Activated CD4-positive, alpha-beta memory T cell treated with anti-CD3 and anti-CD28 coated beads, Interleukin-2, amount 10 ng/mL, durations not matched to agents 7 days and 5 days (primary cell): Measurements from ENCODE around the gene KAT6B. TPM values are rescaled to one million over a fixed set of nuclear protein-coding genes. Genes with fewer than 3 reads are reported as not detected.

Experiments used
- CTCF ChIA-PET: fragments of 350-600 bp; sonication (Branson Sonifier 250); formaldehyde crosslinking; loops from one replicate; lab custom pipeline; 2021; ENCODE audit warnings: antibody characterized with exemption, inconsistent platforms; lab: Charles Lee
- POLR2A ChIA-PET: fragments of 350-600 bp; sonication (Branson Sonifier 250); formaldehyde crosslinking; loops from one replicate; lab custom pipeline; 2021; ENCODE audit warnings: antibody characterized with exemption; lab: Charles Lee
- DNase-seq: peaks from one replicate; pipeline ENCODE4 v3.0.0-alpha.2; 2020
- H3K27ac Mint-ChIP-seq: one replicate; pipeline ENCODE4 v1.8.0; 2021; ENCODE audit warnings: mild to moderate bottlenecking, mixed read lengths
- H3K27me3 Mint-ChIP-seq: one replicate; pipeline ENCODE4 v1.8.0; 2021; ENCODE audit warnings: mixed read lengths
- H3K36me3 Mint-ChIP-seq: one replicate; pipeline ENCODE4 v1.8.0; 2021; ENCODE audit warnings: low read depth, mixed read lengths
- H3K4me1 Mint-ChIP-seq: one replicate; pipeline ENCODE4 v1.8.0; 2021; ENCODE audit warnings: mixed read lengths
- H3K4me3 Mint-ChIP-seq: one replicate; pipeline ENCODE4 v1.8.0; 2021; ENCODE audit warnings: mild to moderate bottlenecking, mixed read lengths
- H3K9me3 Mint-ChIP-seq: one replicate; pipeline ENCODE4 v1.8.0; 2021; ENCODE audit warnings: mixed read lengths
- total RNA-seq, 2 experiments: library from RNA; stranded (reverse); gene quantifications; one replicate each; pipeline ENCODE4 v1.2.3, GENCODE V29; 2021

The KAT6B gene
- total RNA-seq, 2 experiments from 2014 or later: 20.2 to 21.8 TPM

- H3K27me3 Mint-ChIP-seq: no peaks in the 10 kb centered on the region
- no peaks in the 10 kb centered on the region for H3K4me1 Mint-ChIP-seq
- ChIA-PET POLR2A (no interaction called here), CTCF (no interaction called here)
- H3K27ac Mint-ChIP-seq: no peak overlapping the region
- H3K36me3 Mint-ChIP-seq: peaks cover 3% of the 10 kb centered on the region
- DNase-seq: no peak
- no peak overlapping the region for H3K4me3 Mint-ChIP-seq
- no peaks in the 10 kb centered on the region for H3K9me3 Mint-ChIP-seq
These were observed 111.0 kb downstream of the KAT6B start for GRCh38 chr10:74937266-74937856.

GRCh38 chr10:74944205-74944604 lies 117.8 kb downstream of the KAT6B start:
- H3K4me1 Mint-ChIP-seq: peaks cover 2% of the 10 kb centered on the region
- H3K27ac Mint-ChIP-seq: no peak overlapping the region
- H3K4me3 Mint-ChIP-seq: no peak overlapping the region
- H3K36me3 Mint-ChIP-seq: peaks cover 3% of the 10 kb centered on the region
- no peaks in the 10 kb centered on the region for H3K9me3 Mint-ChIP-seq
- H3K27me3 Mint-ChIP-seq: no peaks in the 10 kb centered on the region
- CTCF ChIA-PET: interaction anchor here (0.7 kb wide), 2 partner anchors 90 to 292 kb away, joined by 3 to 6 read pairs; no protein-coding TSS in a partner anchor
- no peak for DNase-seq
- POLR2A ChIA-PET: no interaction called here

- ChIA-PET POLR2A (interaction anchor here (0.6 to 0.8 kb wide), 2 partner anchors 69 to 643 kb away, joined by 3 read pairs; no protein-coding TSS in a partner anchor), CTCF (interaction anchor here (1.5 kb wide), 1 partner anchor 12 kb away, joined by 3 read pairs; no protein-coding TSS in a partner anchor)
- no peak overlapping the region for H3K4me3 Mint-ChIP-seq
- no peaks in the 10 kb centered on the region for H3K9me3 Mint-ChIP-seq
- peaks cover 5% of the 10 kb centered on the region for H3K4me1 Mint-ChIP-seq
- DNase-seq: no peak
- no peak overlapping the region for H3K27ac Mint-ChIP-seq
- no peaks in the 10 kb centered on the region for H3K36me3 Mint-ChIP-seq
- H3K27me3 Mint-ChIP-seq: no peaks in the 10 kb centered on the region
These were observed 121.5 kb downstream of the KAT6B start for GRCh38 chr10:74947781-74948401.

- DNase-seq: no peak
- ChIA-PET POLR2A (no interaction called here), CTCF (no interaction called here)
- Mint-ChIP-seq H3K4me1 (peaks cover 5% of the 10 kb centered on the region), H3K27ac (no peak overlapping the region), H3K36me3 (no peaks in the 10 kb centered on the region), H3K9me3 (no peaks in the 10 kb centered on the region), H3K27me3 (no peaks in the 10 kb centered on the region), H3K4me3 (no peak overlapping the region)
These were observed 122.8 kb downstream of the KAT6B start for GRCh38 chr10:74949034-74949832.

- ChIA-PET CTCF (no interaction called here), POLR2A (no interaction called here)
- H3K4me3 Mint-ChIP-seq: no peak overlapping the region
- no peaks in the 10 kb centered on the region for H3K27me3 Mint-ChIP-seq
- no peaks in the 10 kb centered on the region for H3K36me3 Mint-ChIP-seq
- H3K4me1 Mint-ChIP-seq: peaks cover 5% of the 10 kb centered on the region
- H3K9me3 Mint-ChIP-seq: no peaks in the 10 kb centered on the region
- DNase-seq: no peak
- H3K27ac Mint-ChIP-seq: no peak overlapping the region
These were observed 123.7 kb downstream of the KAT6B start for GRCh38 chr10:74949843-74950765.

GRCh38 chr10:74953214-74953613 lies 126.8 kb downstream of the KAT6B start:
- POLR2A ChIA-PET: no interaction called here
- CTCF ChIA-PET: no interaction called here
- DNase-seq: no peak
- Mint-ChIP-seq H3K27ac (no peak overlapping the region), H3K4me1 (peaks cover 5% of the 10 kb centered on the region), H3K9me3 (no peaks in the 10 kb centered on the region), H3K4me3 (no peak overlapping the region), H3K36me3 (no peaks in the 10 kb centered on the region), H3K27me3 (no peaks in the 10 kb centered on the region)

GRCh38 chr10:74955796-74956195 lies 129.4 kb downstream of the KAT6B start:
- Mint-ChIP-seq H3K4me3 (no peak overlapping the region), H3K9me3 (no peaks in the 10 kb centered on the region), H3K36me3 (no peaks in the 10 kb centered on the region), H3K27ac (no peak overlapping the region), H3K4me1 (no peaks in the 10 kb centered on the region), H3K27me3 (no peaks in the 10 kb centered on the region)
- POLR2A ChIA-PET: no interaction called here
- CTCF ChIA-PET: no interaction called here
- DNase-seq: no peak

GRCh38 chr10:74956555-74957111 lies 130.2 kb downstream of the KAT6B start:
- ChIA-PET POLR2A (no interaction called here), CTCF (no interaction called here)
- no peaks in the 10 kb centered on the region for H3K36me3 Mint-ChIP-seq
- no peak overlapping the region for H3K27ac Mint-ChIP-seq
- H3K27me3 Mint-ChIP-seq: no peaks in the 10 kb centered on the region
- no peaks in the 10 kb centered on the region for H3K9me3 Mint-ChIP-seq
- DNase-seq: no peak
- no peaks in the 10 kb centered on the region for H3K4me1 Mint-ChIP-seq
- no peak overlapping the region for H3K4me3 Mint-ChIP-seq

GRCh38 chr10:74957285-74957961 lies 131.0 kb downstream of the KAT6B start:
- DNase-seq: no peak
- POLR2A ChIA-PET: interaction anchor here (1.4 kb wide), 1 partner anchor 21 kb away, joined by 3 read pairs; no protein-coding TSS in a partner anchor

GRCh38 chr10:74958316-74958715 lies 131.9 kb downstream of the KAT6B start:
- Mint-ChIP-seq H3K36me3 (no peaks in the 10 kb centered on the region), H3K27ac (no peak overlapping the region), H3K9me3 (no peaks in the 10 kb centered on the region), H3K27me3 (no peaks in the 10 kb centered on the region), H3K4me1 (peaks cover 2% of the 10 kb centered on the region), H3K4me3 (no peak overlapping the region)
- CTCF ChIA-PET: no interaction called here
- DNase-seq: no peak
- POLR2A ChIA-PET: interaction anchor here (1.4 kb wide), 1 partner anchor 20 kb away, joined by 3 read pairs; no protein-coding TSS in a partner anchor

More at GRCh38 chr10:74957285-74957961, 131.0 kb downstream of the KAT6B start:
- no peak overlapping the region for H3K4me3 Mint-ChIP-seq
- no peaks in the 10 kb centered on the region for H3K9me3 Mint-ChIP-seq
- H3K36me3 Mint-ChIP-seq: no peaks in the 10 kb centered on the region
- no peaks in the 10 kb centered on the region for H3K27me3 Mint-ChIP-seq
- no peaks in the 10 kb centered on the region for H3K4me1 Mint-ChIP-seq
- no peak overlapping the region for H3K27ac Mint-ChIP-seq
- CTCF ChIA-PET: no interaction called here

GRCh38 chr10:74960670-74961069 lies 134.3 kb downstream of the KAT6B start:
- ChIA-PET CTCF (interaction anchor here (0.7 to 1.2 kb wide), 2 partner anchors 13 to 369 kb away, joined by 3 read pairs; no protein-coding TSS in a partner anchor), POLR2A (interaction anchor here (1.0 kb wide), 1 partner anchor 13 kb away, joined by 3 read pairs; no protein-coding TSS in a partner anchor)
- Mint-ChIP-seq H3K27me3 (no peaks in the 10 kb centered on the region), H3K36me3 (peaks cover 4% of the 10 kb centered on the region), H3K9me3 (no peaks in the 10 kb centered on the region), H3K27ac (no peak overlapping the region), H3K4me3 (no peak overlapping the region), H3K4me1 (peaks cover 14% of the 10 kb centered on the region)
- DNase-seq: no peak

- Mint-ChIP-seq H3K36me3 (peaks cover 7% of the 10 kb centered on the region), H3K4me3 (no peak overlapping the region), H3K27me3 (no peaks in the 10 kb centered on the region), H3K4me1 (peaks cover 15% of the 10 kb centered on the region), H3K9me3 (no peaks in the 10 kb centered on the region), H3K27ac (no peak overlapping the region)
- no peak for DNase-seq
- ChIA-PET POLR2A (no interaction called here), CTCF (no interaction called here)
These were observed 136.1 kb downstream of the KAT6B start for GRCh38 chr10:74962517-74962916.
